Measurements from ENCODE around the gene AGPAT4. TPM values are rescaled to one million over a fixed set of nuclear protein-coding genes. Genes with fewer than 3 reads are reported as not detected.
A peak's percentile ranks its signal among the peaks of the same experiment; 100 is the strongest.

AGPAT4 gene
- total and polyA plus RNA-seq, 2 of the 13 experiments (the other 11 are each of a cell fraction or from before 2014, with no cell fraction given), result 0.07 to 0.13 TPM

- Histone ChIP-seq H3K4me1 (ENCODE audit: insufficient read depth, low read length) (no peaks in the 10 kb centered on the region), H3K27ac (ENCODE audit: extremely low read length, insufficient read depth, low read length) (no peak overlapping the region), H3K9ac (ENCODE audit: insufficient read depth, low read depth, low read length) (no peak overlapping the region), H3K79me2 (ENCODE audit: insufficient read depth, low read length) (no peaks in the 10 kb centered on the region), H3K9me3 (ENCODE audit: low read length) (peaks cover 8% of the 10 kb centered on the region; the same call in 1 of the 2 replicates), H4K20me1 (ENCODE audit: insufficient read depth, low read length) (no peaks in the 10 kb centered on the region), H3K4me2 (ENCODE audit: low read depth, low read length) (no peak overlapping the region), H2AFZ (ENCODE audit: low read length) (no peak overlapping the region), H3K27me3 (ENCODE audit: control insufficient read depth in 1 of 2, insufficient read depth in 2 of 2, low read length in 2 of 2) (peaks cover 0 to 6% of the 10 kb centered on the region in 2 experiments; a peak in 1 of 5 replicates), H3K36me3 (replicated peaks in 1 of 2; ENCODE audit: control insufficient read depth in 1 of 2, insufficient read depth in 2 of 2, low read length in 2 of 2) (no peaks in the 10 kb centered on the region), H3K4me3 (replicated peaks in 1 of 3; ENCODE audit: insufficient read depth in 1 of 3, low read depth in 2 of 3, low read length in 3 of 3) (no peak overlapping the region)
- no TSS peak for BruUV-seq (replicated peaks)
- 57% methylated on average over 4 of the region's 4 CpGs for WGBS (ENCODE audit: low lambda C conversion rate)
- CTCF ChIA-PET (ENCODE audit: low intra/inter-chr PET ratio, low total read pairs), result no interaction called here
- ATAC-seq (no peak), DNase-seq (ENCODE audit: low spot score) (no peak), FAIRE-seq (no peak)
- intact Hi-C loops (cut with micrococcal nuclease; ENCODE audit: unreplicated experiment) (no loop called here), in situ Hi-C loops (cut with HindIII; ENCODE audit: extremely low pct_ligation_motif_present, low pct_unique_long_range_greater_than_20kb) (no loop called here)
- POLR2A ChIA-PET, result no interaction called here
- TF ChIP-seq TGIF2 (CRISPR knock-in tag; IDR thresholded peaks at IDR 0.05) (no peak), RFX1 (IDR thresholded peaks at IDR 0.05) (no peak), ZBTB44 (CRISPR knock-in tag; IDR thresholded peaks at IDR 0.05) (no peak), SNAI1 (CRISPR knock-in tag; IDR thresholded peaks at IDR 0.05; ENCODE audit: borderline replicate concordance) (no peak), DNMT1 (CRISPR knock-in tag; IDR thresholded peaks at IDR 0.05) (no peak), USF2 (IDR thresholded peaks at IDR 0.05; ENCODE audit: low read depth, low read length) (no peak), USF2 (CRISPR knock-in tag; IDR thresholded peaks at IDR 0.05; ENCODE audit: borderline replicate concordance) (no peak), UBTF (CRISPR knock-in tag; IDR thresholded peaks at IDR 0.05) (no peak), ZNF569 (CRISPR knock-in tag; IDR thresholded peaks at IDR 0.05; ENCODE audit: borderline replicate concordance) (no peak), ERF (CRISPR knock-in tag; IDR thresholded peaks at IDR 0.05) (no peak), RAD21 (CRISPR knock-in tag; IDR thresholded peaks at IDR 0.05) (no peak), ZNF207 (IDR thresholded peaks at IDR 0.05; ENCODE audit: borderline replicate concordance) (no peak), FOXP1 (IDR thresholded peaks at IDR 0.05) (peak; percentile 42; the same call in 1 of the 2 replicates), FOXP1 (CRISPR knock-in tag; IDR thresholded peaks at IDR 0.05) (no peak), POLR2A (IDR thresholded peaks at IDR 0.05; ENCODE audit: insufficient read depth in 1 of 2, low read depth in 2 of 2, low read length in 2 of 2) (no peak), TCF7L2 (IDR thresholded peaks at IDR 0.05; ENCODE audit: low read depth, low read length) (no peak), FOXA1 (IDR thresholded peaks at IDR 0.05) (0 out of 2 replicates have a peak, but pooled peaks have one; percentile 24), FOXA1 (CRISPR knock-in tag; IDR thresholded peaks at IDR 0.05) (no peak), PHF20 (CRISPR knock-in tag; IDR thresholded peaks at IDR 0.05) (no peak), ZNF275 (CRISPR knock-in tag; IDR thresholded peaks at IDR 0.05; ENCODE audit: borderline replicate concordance) (no peak), ZNF724P (CRISPR knock-in tag; IDR thresholded peaks at IDR 0.05; ENCODE audit: borderline replicate concordance) (no peak), ZNF329 (CRISPR knock-in tag; IDR thresholded peaks at IDR 0.05; ENCODE audit: low read depth) (no peak), IKZF1 (IDR thresholded peaks at IDR 0.05) (peak; percentile 94)
Measured at GRCh38 chr6:161194374-161194773, 79.5 kb downstream of the AGPAT4 start.

Measured in HepG2 (cell line).